NCI-H2081 treated with DMSO at 0.1 percent for 48 hours (cell line): ENCODE data around the gene TPH2.

Source experiments
- DNase-seq: peaks from one replicate; lab custom pipeline; 2025; lab: John Stamatoyannopoulos, UW

The TPH2 gene

DNA sequence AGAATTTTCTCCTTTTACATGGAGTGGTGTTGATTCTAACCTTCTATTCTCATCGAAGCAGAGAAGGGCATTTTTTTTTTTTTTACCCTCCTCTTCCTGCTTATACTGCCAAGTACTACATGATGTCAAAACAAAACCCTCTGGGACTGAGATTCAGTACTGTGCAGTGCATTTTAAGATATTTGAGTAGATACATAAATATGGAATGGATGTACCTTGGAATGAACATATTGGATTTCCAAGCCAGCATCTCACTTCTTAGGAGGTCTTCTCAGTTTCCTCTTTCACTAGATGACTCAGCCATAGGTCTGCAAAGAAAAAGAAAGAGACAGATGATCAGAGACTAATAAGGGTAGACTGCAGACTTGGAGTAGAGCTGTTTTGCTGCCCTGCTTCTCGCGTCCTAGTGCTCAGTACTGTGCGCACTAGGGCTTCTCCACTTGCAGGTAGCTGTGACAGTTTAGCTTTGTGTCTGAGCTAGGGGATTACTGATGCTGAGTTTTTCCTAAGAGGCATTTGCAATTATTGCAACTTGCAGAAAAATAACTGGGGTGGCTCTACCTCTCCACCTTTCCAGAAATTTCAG is 20.4 kb downstream of the TPH2 start:
- no peak for DNase-seq

DNA sequence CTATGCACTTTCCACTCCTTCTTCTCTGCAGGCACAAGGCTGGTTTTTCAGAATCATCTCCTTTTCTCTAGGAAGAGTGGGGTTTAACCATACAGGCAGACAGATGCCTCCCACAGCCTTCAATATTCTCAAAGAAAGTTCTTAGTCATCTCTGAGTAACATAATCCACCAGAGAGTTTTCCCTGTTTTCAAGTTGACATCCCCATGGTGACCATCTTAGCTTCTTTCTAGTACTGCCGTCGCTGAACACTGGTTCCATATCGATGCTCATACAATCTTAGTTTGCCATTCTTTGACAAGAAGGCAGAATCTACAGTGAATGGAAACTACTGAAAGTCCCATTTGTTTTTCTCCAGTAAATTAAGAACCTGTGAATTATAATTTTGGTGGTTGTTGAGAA is 28.6 kb downstream of the TPH2 start:
- no peak for DNase-seq

GRCh38 chr12:71969330-71969729 is 30.7 kb downstream of the TPH2 start:
- no peak for DNase-seq

GRCh38 chr12:71970031-71970430 is 31.4 kb downstream of the TPH2 start:
- DNase-seq = no peak

DNA sequence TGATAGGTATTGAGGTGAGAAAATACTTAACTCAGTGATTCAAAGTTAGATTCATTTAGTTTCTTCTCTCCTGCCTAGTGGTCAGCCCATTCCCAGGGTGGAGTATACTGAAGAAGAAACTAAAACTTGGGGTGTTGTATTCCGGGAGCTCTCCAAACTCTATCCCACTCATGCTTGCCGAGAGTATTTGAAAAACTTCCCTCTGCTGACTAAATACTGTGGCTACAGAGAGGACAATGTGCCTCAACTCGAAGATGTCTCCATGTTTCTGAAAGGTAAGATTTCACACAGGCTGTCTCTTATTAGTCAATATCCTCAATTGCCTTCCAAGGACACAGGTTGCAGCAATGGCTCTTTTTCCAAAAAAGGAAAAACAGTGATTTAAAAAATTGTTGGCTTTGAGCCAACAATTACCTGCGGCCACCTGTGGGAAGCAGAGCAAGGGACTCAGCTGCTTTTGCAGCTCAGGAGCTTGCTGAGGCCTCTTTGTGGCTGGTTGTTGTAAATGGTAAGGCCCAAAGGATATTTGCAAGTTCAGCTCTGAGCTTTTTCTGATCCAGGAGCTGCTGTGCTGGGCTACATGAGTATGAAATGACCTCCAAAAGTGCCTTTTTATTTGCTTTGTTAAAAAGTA is 33.9 kb downstream of the TPH2 start:
- DNase-seq = no peak

GRCh38 chr12:71973687-71974086 is 35.0 kb downstream of the TPH2 start:
- DNase-seq = no peak

GRCh38 chr12:71980538-71980937 is 41.9 kb downstream of the TPH2 start:
- no peak for DNase-seq

- no peak for DNase-seq
Observed at GRCh38 chr12:71981149-71981548, 42.5 kb downstream of the TPH2 start.

GRCh38 chr12:71994715-71995114 is 56.1 kb downstream of the TPH2 start:
- DNase-seq = no peak

DNA sequence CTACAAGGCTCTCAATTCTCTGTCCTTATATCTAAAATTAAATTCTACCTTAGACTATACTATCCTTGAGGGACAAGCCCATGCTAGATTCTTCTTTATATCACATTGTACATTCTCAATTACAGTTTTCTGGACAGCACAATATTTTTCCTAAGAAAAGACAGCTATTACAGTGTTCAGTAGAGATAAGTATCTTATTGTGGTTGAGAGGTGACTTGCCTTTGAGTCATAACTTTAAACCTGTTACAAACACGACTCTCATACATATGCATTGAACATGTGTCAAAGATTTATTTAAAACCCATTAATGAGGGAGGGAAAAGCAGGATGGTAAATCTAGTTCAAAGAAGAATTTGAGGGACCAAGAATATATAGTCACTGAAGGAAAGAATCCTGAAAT is 61.1 kb downstream of the TPH2 start:
- no peak for DNase-seq

- DNase-seq = no peak
Observed at GRCh38 chr12:72000969-72001648, 62.5 kb downstream of the TPH2 start.

- DNase-seq = no peak
Observed at GRCh38 chr12:72006766-72007165, 68.1 kb downstream of the TPH2 start.

DNA sequence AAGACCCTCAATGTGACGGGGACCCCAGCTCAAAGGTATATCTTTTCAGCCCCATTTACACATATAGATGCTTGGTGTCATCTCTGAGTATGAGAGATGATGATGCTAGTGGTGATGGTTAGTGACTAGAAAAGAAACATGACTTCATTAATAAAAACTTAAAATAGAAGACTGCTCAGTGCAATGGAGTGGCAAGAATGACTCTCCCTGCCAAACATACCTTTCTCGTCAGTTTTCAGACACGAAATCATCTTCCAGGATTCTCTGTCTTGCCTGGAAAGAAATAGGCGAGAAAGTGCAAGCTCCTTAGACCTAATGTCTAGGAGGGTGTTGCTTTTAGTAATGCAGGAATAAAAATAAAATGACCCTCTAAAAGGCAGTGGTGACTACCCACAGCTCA is 71.7 kb downstream of the TPH2 start:
- DNase-seq = no peak

GRCh38 chr12:72011374-72011773 is 72.7 kb downstream of the TPH2 start:
- DNase-seq = no peak

- DNase-seq = no peak
Observed at GRCh38 chr12:72012874-72013273, 74.2 kb downstream of the TPH2 start.

DNA sequence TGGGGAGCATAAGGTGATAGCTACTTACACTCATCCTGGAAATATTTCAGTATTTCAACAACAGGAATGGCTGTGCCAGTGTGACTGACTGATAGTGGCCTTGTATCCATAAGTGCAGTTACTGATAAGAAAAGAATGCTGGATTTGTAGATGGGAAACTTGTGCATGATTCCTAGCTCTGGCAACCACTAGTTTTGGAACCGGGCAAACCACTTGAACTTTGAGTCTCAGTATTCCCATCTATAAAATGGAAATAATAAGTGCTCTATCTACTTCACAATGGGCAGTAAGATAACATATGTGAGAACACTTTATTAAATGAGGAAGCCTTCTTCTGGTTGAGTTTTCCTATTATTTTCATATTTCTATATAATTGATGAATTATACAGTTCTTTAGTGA is 77.2 kb downstream of the TPH2 start:
- DNase-seq = no peak

DNA sequence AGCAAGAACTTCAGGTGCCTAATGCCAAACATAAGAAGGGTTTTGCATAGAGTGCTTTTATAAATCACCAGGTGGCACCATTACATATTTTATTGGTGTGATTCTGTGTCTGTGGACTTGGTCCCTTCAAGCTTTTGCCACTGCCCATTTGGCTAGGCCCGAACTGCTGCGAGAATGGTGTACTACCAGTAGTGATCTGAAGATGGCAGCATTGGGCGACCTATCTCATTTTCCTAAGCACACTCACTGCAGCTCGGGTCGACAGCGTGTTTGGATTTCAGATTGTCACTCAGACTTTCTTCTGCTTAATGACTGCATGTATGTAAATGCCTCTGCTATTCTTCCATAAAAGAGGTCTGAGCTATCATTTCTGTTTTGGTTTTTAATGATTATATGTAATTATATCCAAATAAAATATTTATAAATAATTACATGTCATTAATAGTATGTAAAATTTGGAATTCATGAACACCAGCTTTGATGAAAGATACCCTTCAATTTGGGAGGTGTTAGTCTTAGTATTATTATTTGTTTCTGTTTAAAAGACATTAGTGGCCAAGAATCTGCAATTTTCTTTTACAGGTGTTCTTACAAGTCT is 78.5 kb downstream of the TPH2 start:
- peak; percentile 57 for DNase-seq

DNA sequence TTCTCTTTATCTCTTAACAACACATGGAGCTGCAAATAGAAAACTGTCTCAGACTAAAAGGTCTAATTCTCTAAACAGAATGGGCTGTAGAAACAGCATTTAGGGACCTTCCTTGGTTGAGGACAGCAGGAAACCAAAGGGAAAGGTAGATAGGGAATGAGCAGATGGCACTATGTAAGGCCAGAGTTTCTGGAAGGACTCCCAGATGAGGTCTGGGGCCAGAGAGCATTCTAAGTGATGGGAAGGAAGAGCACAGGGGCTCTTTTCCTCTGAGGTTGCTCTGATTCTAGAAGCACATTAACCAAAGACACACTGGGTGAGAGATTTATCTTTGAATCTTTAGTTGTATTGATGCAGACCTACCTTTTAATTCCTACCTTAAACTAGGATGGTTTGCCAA is 79.4 kb downstream of the TPH2 start:
- DNase-seq = no peak

GRCh38 chr12:72024613-72025012 is 86.0 kb downstream of the TPH2 start:
- no peak for DNase-seq

- DNase-seq = no peak
Observed at GRCh38 chr12:72025524-72025923, 86.9 kb downstream of the TPH2 start.

DNA sequence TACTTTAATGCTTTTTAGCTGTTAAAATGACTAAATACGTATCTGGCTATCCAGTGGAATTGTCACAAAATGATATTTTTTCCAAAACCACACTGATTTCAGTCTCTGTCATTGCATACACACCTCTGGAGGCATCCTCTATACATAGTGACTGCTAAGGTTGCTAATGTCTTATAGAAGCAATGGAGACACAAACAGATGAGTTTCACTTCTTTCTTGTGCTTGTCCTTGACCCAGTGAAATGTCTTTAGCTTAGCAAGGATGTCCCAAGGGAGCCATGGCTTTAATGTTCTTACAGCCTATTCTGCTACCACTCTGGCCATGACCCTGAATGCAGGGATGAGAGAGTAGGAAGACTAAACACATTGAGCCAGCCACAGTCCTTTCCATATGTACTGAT is 90.3 kb downstream of the TPH2 start:
- no peak for DNase-seq

- DNase-seq = peak; percentile 34
Observed at GRCh38 chr12:72030277-72030676, 91.6 kb downstream of the TPH2 start.

GRCh38 chr12:72031066-72031465 is 92.4 kb downstream of the TPH2 start:
- DNase-seq = no peak
